DMS79 (cell line): Measurements from ENCODE around the gene MYO9A.
A peak's percentile ranks its signal among the peaks of the same experiment; 100 is the strongest.
"Not testable (repeated sequence)": the region's sequence is repeated elsewhere in the genome, so short reads cannot be mapped to it uniquely, and the experiment has no call there.

Experiments
- DNase-seq: peaks from one replicate; lab custom pipeline; 2025; lab: John Stamatoyannopoulos, UW

Gene MYO9A

GRCh38 chr15:72086920-72087648 is 30.9 kb downstream of the MYO9A start:
- DNase-seq, result peak; percentile 30

DNA sequence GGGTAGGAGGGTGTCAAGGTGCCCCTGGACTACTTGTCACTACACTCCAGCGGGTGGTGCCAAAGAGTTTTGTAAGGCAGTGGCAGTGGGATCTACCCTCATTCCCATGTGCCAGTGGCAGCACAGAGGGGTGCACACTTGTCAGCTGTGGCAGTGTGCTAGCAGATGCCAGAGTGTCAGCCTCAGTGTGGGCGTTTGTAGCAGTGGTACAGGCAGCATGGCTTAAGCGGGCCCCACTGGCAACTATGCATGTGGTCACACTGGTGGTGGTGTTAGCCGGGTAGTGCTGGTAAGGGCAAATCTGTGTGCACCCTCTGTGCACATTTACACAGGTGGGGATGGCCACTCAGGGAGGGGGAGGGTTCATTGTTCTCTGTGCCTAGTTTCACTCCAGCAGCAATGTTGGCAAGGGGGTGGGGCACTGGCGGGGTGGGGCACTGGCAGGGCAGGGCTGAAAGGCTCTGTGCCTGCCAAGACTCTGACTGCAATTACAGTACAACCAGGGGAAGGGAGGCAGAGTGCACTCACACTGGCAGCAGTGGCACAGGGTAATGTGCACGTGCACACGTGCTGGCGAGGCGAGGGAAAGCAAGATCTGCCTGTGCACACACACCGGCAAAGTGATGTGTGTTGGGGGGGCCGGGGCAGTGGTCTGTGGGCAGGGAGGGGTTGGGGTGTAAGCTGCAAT is 31.8 kb downstream of the MYO9A start:
- DNase-seq, result no peak

GRCh38 chr15:72082176-72082575 is 35.8 kb downstream of the MYO9A start:
- no peak for DNase-seq

DNA sequence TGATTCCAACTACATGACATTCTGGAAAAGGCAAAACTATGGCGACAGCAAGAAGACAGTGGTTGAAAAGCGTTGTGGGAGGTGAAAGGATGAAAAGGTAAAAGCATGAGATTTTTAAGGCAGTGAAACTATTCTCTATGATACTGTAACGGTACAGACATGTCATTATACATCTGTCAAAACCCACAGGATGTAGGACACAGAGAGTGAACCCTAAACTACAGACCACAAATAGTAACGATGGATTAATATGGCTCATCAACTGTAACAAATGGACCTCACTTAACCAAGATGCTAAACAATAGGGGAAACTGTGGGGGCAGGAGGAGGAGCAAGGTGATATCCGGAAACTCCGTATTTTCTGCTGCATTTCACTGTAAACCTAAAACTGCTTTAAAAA is 39.1 kb downstream of the MYO9A start:
- DNase-seq, result no peak

GRCh38 chr15:72077950-72078349 is 40.0 kb downstream of the MYO9A start:
- no peak for DNase-seq

DNA sequence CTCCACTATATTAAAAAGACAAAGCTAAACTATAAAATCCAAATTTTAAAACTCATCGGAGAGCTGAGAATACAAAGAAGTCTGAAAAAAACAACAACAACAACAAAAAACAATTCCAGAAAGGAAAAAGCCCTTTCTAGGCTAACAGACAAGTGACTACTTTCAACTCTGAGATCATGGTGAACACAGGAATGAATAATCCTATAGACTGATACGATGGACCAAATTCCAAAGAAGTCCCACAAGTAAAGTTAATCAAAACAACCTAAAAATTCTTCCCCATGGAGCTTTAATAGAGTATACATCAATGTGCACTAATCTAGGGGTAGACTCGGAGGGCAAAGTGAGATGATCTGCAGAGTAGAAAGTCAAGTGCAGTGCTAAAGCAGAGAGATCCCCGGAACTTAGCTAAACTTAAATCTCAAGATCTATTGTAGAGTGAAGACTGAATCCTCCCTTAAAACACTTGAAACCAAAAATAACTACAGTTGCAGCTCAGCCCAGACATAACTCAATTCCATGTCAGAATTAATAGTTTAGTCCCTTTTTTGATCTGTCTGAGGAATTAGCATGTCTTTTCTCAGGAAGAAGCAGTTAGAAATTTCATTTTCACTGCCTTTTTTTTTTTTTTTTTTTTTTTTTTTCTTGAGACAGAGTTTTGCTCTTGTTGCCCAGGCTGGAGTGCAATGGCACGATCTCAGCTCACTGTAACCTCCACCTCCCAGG is 43.5 kb downstream of the MYO9A start:
- no peak for DNase-seq

DNA sequence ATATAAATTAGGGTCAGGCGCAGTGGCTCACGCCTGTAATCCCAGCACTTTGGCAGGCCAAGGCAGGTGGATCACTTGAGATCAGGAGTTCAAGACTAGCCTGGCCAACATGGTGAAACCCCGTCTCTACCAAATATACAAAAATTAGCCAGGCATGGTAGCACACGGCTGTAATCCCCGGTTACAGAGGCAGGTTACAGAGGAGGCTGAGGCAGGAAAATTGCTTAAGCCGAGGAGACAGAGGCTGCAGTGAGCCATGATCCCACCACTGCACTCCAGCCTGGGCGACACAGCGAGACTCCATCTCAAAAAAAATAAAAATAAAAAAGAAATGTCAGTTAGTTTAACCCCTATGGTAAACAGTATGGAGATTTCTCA is 46.5 kb downstream of the MYO9A start:
- not testable (repeated sequence) for DNase-seq

DNA sequence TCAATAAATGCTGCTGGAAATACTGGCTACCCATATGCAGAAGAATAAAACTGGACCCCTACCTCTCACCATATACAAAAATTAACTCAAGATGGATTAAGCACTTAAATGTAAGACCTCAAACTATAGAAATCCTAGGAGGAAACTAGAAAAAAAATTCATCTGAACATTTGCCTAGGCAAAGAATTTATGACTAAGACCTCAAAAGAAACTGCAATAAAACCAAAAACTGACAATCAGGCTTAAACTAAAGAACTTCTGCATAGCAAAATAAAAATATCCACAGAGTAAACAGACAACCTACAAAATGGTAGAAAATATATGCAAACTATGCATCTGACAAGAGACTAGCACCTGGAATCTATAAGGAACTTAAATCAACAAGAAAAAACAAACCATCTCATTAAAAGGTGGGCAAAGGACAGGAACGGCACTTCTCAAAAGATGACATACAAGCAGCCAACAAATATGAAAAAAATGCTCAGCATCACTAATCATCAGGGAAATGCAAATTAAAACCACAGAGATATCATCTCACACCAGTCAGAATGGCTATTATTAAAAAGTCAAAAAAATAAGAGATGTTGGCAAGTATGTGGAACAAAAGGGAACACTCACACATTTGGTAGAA is 47.0 kb downstream of the MYO9A start:
- no peak for DNase-seq

DNA sequence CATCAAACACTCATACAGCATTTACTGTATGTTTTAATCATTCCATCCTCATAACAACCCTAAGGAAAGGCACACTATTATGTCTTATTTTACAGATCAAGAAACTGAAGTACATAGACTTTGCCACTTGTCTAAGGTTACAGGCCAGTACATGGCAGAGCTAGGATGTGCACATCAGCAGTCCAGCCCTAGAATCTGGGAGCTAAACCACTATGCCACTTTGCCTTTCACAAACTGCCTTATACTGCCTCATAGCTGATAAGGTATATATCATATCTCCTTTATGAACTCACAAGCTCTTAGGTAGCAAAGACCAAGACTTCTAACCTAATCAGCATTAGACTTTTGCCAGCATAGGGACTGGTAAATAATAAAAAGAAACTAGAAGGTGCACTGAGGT is 49.1 kb downstream of the MYO9A start:
- no peak for DNase-seq

GRCh38 chr15:72065801-72066200 is 52.1 kb downstream of the MYO9A start:
- DNase-seq, result no peak

DNA sequence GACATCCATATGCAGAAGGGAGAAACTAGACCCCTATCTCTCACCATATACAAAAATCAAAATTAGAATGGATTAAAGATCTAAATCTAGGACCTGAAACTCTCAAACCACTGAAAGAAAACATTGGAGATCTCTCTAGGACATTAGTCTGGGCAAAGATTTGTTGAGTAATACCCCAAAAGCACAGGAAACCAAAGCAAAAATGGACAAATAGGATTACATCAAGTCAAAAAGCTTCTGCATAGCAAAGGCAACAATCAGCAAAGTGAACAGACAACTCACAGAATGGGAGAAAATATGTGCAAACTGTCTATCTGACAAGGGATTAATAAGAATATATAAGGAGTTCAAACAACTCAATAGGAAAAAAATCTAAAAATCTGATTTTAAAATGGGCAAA is 54.8 kb downstream of the MYO9A start:
- no peak for DNase-seq

GRCh38 chr15:72062319-72062718 is 55.6 kb downstream of the MYO9A start:
- DNase-seq, result no peak

GRCh38 chr15:72060687-72061250 is 57.2 kb downstream of the MYO9A start:
- no peak for DNase-seq

GRCh38 chr15:72058585-72058984 is 59.4 kb downstream of the MYO9A start:
- DNase-seq, result no peak

GRCh38 chr15:72057548-72058091 is 60.3 kb downstream of the MYO9A start:
- DNase-seq, result no peak

- not testable (repeated sequence) for DNase-seq
Measured at GRCh38 chr15:72056217-72056616, 61.7 kb downstream of the MYO9A start.

DNA sequence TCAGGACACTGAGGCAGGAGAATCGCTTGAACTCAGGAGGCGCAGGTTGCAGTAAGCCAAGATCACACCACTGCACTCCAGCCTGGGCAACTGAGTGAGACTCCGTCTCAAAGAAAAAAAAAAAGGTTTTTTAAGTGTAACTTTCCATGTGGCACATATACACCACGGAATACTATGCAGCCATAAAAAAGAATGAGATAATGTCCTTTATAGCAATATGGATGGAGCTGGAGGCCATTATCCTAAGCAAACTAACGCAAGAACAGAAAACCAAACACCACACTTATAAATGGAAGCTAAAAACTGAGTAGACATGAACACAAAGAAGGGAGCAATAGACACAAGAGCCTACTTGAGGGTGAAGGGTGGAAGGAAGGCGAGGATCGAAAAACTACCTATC is 64.7 kb downstream of the MYO9A start:
- DNase-seq, result not testable (repeated sequence)

DNA sequence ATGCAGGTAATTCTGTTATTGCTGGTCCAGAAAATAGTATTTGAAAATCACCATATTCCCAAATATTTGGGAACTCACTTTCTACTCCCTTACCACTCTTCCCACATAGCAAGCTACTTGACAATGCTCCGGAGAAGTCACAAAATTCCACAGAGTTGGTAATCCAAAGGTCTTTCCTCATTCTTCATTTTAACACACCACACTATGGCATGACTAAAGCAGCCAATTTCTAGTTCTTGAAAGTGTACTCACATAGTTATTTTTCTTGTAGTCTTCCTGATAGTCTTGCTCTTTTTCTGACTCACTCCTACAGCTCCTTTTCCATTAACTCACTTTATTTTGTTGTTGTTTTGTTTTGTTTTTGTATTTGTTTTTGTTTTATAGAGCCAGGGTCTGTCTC is 67.2 kb downstream of the MYO9A start:
- DNase-seq, result no peak

- DNase-seq, result no peak
Measured at GRCh38 chr15:72047020-72047419, 70.9 kb downstream of the MYO9A start.

- no peak for DNase-seq
Measured at GRCh38 chr15:72044956-72045355, 73.0 kb downstream of the MYO9A start.

DNA sequence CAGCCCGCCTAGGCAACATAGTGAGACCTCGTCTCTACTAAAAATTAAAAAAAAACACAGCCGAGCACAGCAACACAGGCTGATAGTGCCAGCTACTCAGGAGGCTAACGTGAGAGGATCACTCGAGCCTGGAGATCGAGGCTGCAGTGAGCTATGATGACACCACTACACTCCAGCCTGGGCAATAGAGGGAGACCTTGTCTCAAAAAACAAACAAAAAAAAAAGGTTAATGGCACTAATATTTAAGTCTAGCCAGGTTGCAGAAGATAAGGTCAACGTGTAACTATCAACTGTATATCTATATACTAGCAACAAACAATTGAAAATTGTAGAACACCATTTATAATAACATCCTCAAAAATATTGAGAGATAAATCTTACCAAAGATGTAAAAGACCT is 75.1 kb downstream of the MYO9A start:
- no peak for DNase-seq

- no peak for DNase-seq
Measured at GRCh38 chr15:72042054-72042453, 75.9 kb downstream of the MYO9A start.
